GM21737 (cell line): Measurements from ENCODE around the gene DHRS3.
"Not testable (repeated sequence)": the region's sequence is repeated elsewhere in the genome, so short reads cannot be mapped to it uniquely, and the experiment has no call there.

Experiments
- ATAC-seq: cut with Tn5 transposase; IDR thresholded peaks from one replicate; pipeline ENCODE4 v1.9.1; 2021; ENCODE audit warnings: mild to moderate bottlenecking, moderate library complexity; ENCODE audit not compliant: unreplicated experiment

Gene DHRS3

DNA sequence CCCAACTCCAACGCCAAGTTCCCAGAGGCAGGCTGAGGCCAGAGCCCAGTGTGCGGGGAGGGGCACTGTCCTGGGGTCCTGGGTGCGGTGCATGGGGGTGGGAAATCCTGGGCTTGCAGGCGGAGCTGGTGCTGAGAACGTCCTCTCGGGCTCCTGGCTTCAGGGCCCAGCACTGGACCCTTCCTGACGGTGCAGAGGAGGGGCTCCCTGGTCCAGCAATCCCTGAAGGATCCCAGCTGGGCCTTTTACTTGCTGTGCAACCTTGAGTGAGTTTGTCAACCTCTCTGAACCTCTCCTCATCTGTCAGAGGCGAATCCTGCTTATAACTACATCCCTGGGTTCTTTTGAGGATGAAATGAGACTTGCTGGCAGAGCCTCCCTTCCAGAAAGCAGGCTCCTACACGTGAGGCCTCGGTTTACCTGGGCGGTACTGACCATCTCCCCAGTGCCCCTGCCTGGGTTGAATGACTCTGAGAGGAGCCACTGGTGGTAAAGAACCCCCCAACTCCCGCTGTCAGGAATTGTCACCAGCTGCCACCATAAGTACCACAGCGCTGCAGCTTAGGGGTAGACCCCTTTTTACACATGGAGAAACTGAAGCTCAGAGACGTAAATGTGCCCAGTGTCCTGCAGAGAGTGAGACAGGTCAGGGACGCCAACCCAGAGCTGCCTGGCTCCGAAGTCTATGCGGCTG lies 77.3 kb downstream of the DHRS3 start:
- no peak for ATAC-seq

GRCh38 chr1:12539705-12540579 lies 78.1 kb downstream of the DHRS3 start:
- ATAC-seq, result no peak

- no peak for ATAC-seq
Observed at GRCh38 chr1:12539320-12539704, 78.7 kb downstream of the DHRS3 start.

DNA sequence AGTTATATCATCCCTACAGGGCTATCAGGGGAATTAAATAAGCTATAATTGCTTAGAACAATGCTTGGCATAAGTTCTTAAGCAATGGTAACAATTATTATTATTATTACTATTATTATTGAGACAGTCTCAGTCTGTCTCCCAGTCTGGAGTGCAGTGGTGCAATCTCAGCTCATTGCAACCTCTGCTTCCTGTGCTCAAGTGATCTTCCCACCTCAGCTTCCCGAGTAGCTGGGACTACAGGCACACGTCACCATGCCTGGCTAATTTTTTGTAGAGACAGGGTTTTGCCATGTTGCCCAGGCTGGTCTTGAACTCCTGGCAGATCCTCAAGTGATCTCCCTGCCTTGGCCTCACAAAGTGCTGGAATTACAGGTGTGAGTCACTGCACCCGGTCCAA lies 79.5 kb downstream of the DHRS3 start:
- not testable (repeated sequence) for ATAC-seq

- no peak for ATAC-seq
Observed at GRCh38 chr1:12537906-12538461, 80.0 kb downstream of the DHRS3 start.

DNA sequence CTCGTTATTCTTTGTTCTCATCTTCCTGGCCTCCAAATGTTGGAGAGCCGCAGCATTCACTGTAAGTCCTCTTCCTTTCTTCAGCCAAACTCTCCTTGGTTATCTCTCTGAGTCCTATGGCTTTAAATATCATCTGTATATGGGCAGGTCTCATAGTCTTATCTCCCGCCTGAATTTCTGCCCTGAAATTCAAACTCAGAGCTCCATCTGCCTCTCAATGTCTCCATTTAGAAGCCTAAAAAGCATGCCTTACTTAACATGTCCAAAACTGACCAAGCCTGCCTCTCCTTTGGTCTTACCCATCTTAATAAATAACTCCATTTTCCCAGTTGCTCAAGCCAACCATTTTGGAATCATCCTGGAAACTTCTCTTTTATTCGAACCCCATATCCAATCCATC lies 80.7 kb downstream of the DHRS3 start:
- no peak for ATAC-seq

GRCh38 chr1:12536023-12536639 lies 81.9 kb downstream of the DHRS3 start:
- ATAC-seq, result no peak

DNA sequence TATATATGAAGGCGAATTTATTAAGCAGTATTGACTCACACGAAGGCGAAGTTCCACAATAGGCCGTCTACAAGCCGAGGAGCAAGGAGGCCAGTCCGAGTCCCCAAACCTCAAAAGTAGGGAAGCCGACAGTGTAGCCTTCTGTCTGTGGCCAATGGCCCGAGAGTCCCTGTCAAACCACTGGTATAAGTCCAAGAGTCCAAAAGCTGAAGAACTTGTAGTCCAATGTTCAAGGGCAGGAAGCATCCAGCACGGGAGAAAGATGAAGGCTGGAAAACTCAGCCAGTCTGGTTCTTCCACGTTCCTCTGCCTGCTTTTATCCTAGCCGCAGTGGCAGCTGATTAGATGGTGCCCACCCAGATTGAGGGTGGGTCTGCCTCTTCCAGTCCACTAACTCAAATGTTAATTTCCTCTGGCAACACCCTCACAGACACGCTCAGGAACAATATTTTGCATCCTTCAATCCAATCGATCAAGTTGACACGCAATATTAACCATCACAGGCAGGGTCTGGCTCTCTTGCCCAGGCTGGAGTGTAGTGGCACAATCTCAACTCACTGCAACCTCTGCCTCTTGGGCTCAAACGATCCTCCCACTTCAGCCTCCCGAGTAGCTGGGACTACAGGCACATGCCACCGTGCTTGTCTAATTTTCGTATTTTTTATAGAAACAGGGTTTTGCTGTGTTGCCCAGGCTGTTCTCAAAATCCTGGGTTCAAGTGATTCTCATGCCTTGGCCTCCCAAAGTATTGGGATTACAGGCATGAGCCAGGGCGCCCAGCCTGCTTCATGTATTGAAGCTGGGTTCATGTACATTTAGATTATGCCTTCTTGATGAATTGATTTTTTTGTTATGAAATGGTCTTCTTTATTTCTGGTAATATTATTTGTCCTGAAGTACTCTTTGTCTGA lies 85.3 kb downstream of the DHRS3 start:
- ATAC-seq, result no peak

GRCh38 chr1:12531179-12531499 lies 86.9 kb downstream of the DHRS3 start:
- ATAC-seq, result no peak

DNA sequence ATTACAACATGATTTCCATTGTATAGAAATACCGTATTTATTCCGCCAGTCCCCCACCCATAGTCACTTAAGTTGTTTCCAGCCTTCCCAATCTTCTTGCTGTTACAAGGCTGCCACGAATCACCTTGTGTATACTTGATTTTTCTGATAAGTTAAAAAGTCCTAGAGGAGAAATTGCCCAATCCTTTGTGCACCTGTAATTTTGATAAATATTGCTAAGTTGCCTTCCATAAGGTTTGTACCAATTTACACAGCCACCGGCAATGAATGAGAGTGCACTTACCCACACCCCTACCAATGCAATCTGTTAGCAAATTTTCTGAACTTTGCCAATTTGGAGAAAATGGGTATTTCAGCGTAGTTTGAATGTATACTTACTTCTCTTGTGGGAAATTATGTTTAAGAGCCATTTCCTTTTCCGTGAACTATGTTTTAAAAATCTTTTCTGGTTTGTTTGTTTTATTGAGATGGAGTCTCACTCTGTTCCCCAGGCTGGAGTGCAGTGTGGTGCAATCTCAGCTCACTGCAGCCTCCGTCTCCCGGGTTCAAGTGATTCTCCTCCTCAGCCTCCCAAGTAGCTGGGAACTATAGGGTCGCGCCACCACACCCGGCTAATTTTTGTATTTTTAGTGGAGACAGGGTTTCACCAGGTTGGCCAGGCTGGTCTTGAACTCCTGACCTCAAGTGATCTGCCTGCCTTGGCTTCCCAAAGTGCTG lies 87.4 kb downstream of the DHRS3 start:
- ATAC-seq, result no peak

DNA sequence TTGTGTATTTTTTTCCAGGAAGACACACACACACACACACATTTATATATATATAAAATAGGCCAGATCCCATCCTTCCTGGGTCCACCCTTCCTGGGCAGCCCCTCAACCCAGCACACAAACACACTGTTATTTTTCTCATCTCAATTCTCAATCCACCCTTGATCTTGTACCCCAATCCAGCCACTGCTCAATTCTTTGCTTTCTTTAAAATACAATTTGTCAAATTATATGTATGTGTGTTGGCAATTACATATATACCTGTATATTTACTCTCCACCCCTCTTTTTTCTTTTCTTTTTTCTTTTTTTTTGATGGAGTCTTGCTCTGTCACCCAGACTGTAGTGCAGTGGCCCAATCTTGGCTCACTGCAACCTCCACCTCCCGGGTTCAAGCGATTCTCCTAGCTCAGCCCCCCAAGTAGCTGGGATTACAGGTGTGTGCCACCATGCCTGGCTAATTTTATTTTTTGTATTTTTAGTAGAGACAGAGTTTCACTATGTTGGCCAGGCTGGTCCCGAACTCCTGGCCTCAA lies 88.3 kb downstream of the DHRS3 start:
- ATAC-seq, result no peak

- ATAC-seq, result no peak
Observed at GRCh38 chr1:12528021-12528852, 89.8 kb downstream of the DHRS3 start.

DNA sequence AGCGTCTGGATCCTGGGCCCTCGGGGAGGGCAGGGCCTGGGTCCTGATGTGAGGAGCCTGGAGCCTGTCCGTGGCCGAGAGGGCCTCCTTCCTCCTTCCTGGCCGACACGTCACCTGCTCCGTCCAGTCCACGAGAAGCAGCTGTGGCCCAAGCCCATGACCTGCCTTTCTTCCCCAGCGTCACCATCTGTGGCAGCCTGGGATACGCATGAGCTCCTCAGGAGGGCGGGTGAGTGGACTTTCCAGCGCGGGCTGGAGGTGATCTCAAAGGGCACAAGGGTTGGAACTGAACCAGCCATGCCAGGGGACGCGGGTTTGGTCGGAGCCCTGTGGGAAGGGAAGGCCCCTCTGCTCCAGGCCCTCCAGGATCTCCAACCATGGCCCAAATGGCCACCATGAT lies 90.4 kb downstream of the DHRS3 start:
- ATAC-seq, result no peak

GRCh38 chr1:12525311-12526181 lies 92.5 kb downstream of the DHRS3 start:
- no peak for ATAC-seq

- no peak for ATAC-seq
Observed at GRCh38 chr1:12524266-12524665, 93.7 kb downstream of the DHRS3 start.

DNA sequence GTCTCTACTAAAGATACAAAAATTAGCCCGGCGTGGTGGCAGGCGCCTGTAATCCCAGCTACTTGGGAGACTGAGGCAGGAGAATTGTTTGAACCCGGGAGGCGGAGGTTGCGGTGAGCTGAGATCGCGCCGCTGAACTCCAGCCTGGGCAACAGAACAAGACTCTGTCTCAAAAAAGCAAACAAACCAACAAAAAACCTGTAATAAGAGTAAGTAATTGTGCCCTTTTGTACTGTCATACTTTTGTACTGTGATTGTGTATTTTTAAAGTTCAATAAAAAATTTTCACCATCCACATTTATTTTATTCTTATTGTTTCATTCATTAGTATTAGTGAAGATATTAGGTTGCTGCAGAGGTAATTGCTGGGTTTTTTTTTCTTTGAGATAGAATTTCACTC lies 95.2 kb downstream of the DHRS3 start:
- ATAC-seq, result not testable (repeated sequence)

GRCh38 chr1:12521096-12521495 lies 96.9 kb downstream of the DHRS3 start:
- ATAC-seq, result no peak
